Measurements from ENCODE around the gene CHADL.

Gene CHADL

DNA sequence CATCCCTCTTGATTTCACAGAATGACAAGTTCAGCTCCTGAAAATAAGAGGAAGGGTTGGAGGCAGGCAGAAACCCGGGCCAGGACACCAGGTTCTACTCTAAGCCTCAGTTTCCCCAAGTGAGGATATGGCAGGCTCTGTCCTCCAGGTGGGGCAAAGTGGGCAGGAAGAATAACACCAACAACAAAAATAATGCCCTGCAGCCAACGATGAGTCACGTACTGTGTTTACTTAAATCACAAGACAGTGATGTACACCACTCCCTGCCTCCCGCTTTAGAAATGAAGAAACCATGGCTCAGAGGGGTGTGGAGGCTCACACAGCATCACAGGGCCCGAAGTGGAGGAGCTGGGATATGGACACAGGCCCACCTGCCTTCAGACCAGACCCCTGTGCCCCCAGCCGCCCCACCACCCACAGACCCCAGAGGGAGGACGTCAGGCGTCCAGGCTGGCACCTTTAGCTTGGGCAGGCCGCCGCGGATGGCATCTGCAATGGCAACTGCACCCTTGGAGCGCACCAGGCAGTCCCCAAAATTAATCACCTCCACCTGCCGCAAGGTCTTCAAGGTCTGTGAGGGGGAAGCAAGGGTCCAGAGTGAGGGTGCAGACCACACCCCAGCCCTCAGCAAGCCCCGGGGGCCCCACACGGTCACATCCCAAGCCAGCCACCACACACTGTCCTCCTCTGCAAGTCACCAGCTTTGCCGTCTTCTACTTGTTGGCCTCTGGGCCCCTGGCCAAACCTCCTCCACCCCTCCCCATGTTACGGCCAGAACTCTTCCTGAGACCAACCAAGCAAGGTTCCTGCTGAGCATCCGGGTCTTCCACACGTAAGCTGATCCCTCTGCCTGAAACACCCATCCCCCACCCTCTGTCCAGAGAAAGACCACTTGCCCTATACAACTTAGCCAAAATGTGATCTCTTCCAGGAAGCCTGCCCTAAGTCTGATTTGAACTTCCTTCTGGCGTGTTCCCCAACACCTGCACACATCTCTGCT is 15.8 kb upstream of the CHADL start:
- TF ChIP-seq POU6F1 (CRISPR knock-in tag; IDR thresholded peaks at IDR 0.05; ENCODE audit: borderline replicate concordance, low read depth) = no peak
- TF ChIP-seq CSDC2 (CRISPR knock-in tag; IDR thresholded peaks at IDR 0.05) = no peak
- TF ChIP-seq ISL1 (CRISPR knock-in tag; IDR thresholded peaks at IDR 0.05) = no peak
- no peak for TF ChIP-seq TCF4 (CRISPR knock-in tag; IDR thresholded peaks at IDR 0.05; ENCODE audit: borderline replicate concordance)
- no peak for TF ChIP-seq ZFP3 (CRISPR knock-in tag; IDR thresholded peaks at IDR 0.05)
- no peak for TF ChIP-seq BACH2 (CRISPR knock-in tag; IDR thresholded peaks at IDR 0.05; ENCODE audit: borderline replicate concordance)
- TF ChIP-seq SNAI2 (CRISPR knock-in tag; IDR thresholded peaks at IDR 0.05) = no peak
- TF ChIP-seq, protein P1, sequence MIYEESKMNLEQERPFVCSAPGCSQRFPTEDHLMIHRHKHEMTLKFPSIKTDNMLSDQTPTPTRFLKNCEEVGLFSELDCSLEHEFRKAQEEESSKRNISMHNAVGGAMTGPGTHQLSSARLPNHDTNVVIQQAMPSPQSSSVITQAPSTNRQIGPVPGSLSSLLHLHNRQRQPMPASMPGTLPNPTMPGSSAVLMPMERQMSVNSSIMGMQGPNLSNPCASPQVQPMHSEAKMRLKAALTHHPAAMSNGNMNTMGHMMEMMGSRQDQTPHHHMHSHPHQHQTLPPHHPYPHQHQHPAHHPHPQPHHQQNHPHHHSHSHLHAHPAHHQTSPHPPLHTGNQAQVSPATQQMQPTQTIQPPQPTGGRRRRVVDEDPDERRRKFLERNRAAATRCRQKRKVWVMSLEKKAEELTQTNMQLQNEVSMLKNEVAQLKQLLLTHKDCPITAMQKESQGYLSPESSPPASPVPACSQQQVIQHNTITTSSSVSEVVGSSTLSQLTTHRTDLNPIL (CRISPR knock-in tag; IDR thresholded peaks at IDR 0.05; ENCODE audit: low read depth) = no peak
- TF ChIP-seq RARB (CRISPR knock-in tag; IDR thresholded peaks at IDR 0.05) = no peak
- TF ChIP-seq PPARA (CRISPR knock-in tag; IDR thresholded peaks at IDR 0.05; ENCODE audit: borderline replicate concordance) = no peak
- no peak for TF ChIP-seq ZNF70 (CRISPR knock-in tag; IDR thresholded peaks at IDR 0.05)
- no peak for TF ChIP-seq OSR1 (CRISPR knock-in tag; IDR thresholded peaks at IDR 0.05)
- no peak for ATAC-seq

- no peak for ATAC-seq
- no peak for TF ChIP-seq POU6F1 (CRISPR knock-in tag; IDR thresholded peaks at IDR 0.05; ENCODE audit: borderline replicate concordance, low read depth)
- TF ChIP-seq OSR1 (CRISPR knock-in tag; IDR thresholded peaks at IDR 0.05) = no peak
- no peak for TF ChIP-seq ESRRG (CRISPR knock-in tag; IDR thresholded peaks at IDR 0.05)
- no peak for TF ChIP-seq ARNTL (CRISPR knock-in tag; IDR thresholded peaks at IDR 0.05; ENCODE audit: borderline replicate concordance, low read depth)
- TF ChIP-seq TOX (CRISPR knock-in tag; IDR thresholded peaks at IDR 0.05; ENCODE audit: borderline replicate concordance) = no peak
- no peak for TF ChIP-seq ZNF8 (CRISPR knock-in tag; IDR thresholded peaks at IDR 0.05)
- no peak for TF ChIP-seq ZFP30 (CRISPR knock-in tag; IDR thresholded peaks at IDR 0.05)
These were observed 13.5 kb upstream of the CHADL start for GRCh38 chr22:41254230-41254629.

GRCh38 chr22:41252365-41252764 is 11.6 kb upstream of the CHADL start:
- TF ChIP-seq SNAI2 (CRISPR knock-in tag; IDR thresholded peaks at IDR 0.05) (no peak), OSR1 (CRISPR knock-in tag; IDR thresholded peaks at IDR 0.05) (no peak), ISL1 (CRISPR knock-in tag; IDR thresholded peaks at IDR 0.05) (no peak), ARNTL (CRISPR knock-in tag; IDR thresholded peaks at IDR 0.05; ENCODE audit: borderline replicate concordance, low read depth) (no peak), GLIS3 (CRISPR knock-in tag; IDR thresholded peaks at IDR 0.05) (no peak), TOX (CRISPR knock-in tag; IDR thresholded peaks at IDR 0.05; ENCODE audit: borderline replicate concordance) (no peak), ZFP3 (CRISPR knock-in tag; IDR thresholded peaks at IDR 0.05) (no peak), PATZ1 (CRISPR knock-in tag; IDR thresholded peaks at IDR 0.05; ENCODE audit: borderline replicate concordance) (no peak), POU6F1 (CRISPR knock-in tag; IDR thresholded peaks at IDR 0.05; ENCODE audit: borderline replicate concordance, low read depth) (no peak), PPARA (CRISPR knock-in tag; IDR thresholded peaks at IDR 0.05; ENCODE audit: borderline replicate concordance) (no peak), ZC3H10 (CRISPR knock-in tag; IDR thresholded peaks at IDR 0.05) (no peak)
- TF ChIP-seq, protein P1 (CRISPR knock-in tag; IDR thresholded peaks at IDR 0.05; ENCODE audit: low read depth) = no peak
- no peak for ATAC-seq
